ENCODE measurements around the gene RNF207. TPM values are rescaled to one million over a fixed set of nuclear protein-coding genes. Genes with fewer than 3 reads are reported as not detected.

The RNF207 gene
- total RNA-seq, 1 experiment from 2014 or later: 95.4 TPM

DNA sequence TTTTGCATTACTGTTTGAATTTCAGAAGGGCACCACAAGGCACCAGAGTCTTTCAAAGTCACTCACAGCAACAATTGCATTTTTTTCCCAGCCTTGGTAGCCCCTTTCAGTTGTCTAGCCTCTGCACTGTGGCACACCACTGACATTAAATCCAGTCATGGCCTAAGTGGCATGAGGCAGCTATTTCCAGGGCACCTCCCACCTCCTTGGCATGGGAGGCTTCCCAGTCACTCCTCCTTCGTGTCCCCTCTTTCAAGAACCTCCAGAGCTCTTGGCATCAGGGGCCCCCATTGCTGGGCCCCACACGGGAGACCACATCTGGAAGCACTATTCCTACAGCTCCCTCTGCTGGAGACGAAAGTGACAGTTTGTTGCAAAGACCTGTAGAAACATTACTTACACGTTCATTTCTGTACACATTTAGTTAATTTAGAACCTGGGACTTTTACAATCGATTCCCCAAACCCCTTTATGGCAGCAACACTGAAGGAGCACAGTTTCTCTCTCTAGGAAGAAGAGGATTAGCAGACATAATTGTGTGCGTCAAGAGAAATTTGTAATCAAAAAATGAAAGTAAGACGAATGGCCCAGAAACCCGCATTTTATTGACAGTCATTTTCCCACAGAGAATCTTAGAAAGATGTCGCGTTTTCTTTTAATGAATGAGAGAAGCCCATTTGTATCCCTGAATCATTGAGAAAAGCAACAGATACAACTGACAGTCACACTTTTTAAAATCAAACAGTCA is 20.1 kb upstream of the RNF207 start:
- peaks cover 51% of the 10 kb centered on the region for H4K20me1 ChIP-seq (ENCODE audit: low read length)
- CTCF ChIA-PET: interaction anchor here (0.7 to 1.4 kb wide), 3 partner anchors 19 to 77 kb away, joined by 3 to 9 read pairs (median 5); no protein-coding TSS in a partner anchor
- no TSS peak for BruUV-seq (replicated peaks)
- peaks cover 44% of the 10 kb centered on the region for H3K36me3 ChIP-seq (ENCODE audit: low read depth, low read length)
- H3K4me3 ChIP-seq (ENCODE audit: low read length): no peak overlapping the region
- TF ChIP-seq CTCF (conservative IDR thresholded peaks at IDR 0.05; ENCODE audit: low read depth, low read length): peak; percentile 88
- TF ChIP-seq EZH2phosphoT487 (IDR thresholded peaks at IDR 0.05; ENCODE audit: borderline replicate concordance, low read length): no peak
- POLR2A ChIA-PET (ENCODE audit: unreplicated experiment): interaction anchor here (0.6 to 0.7 kb wide), 2 partner anchors 70 to 75 kb away, joined by 3 read pairs; no protein-coding TSS in a partner anchor
- DNase-seq (peak; percentile 66), ATAC-seq (peak; percentile 10; the same call in 1 of the 2 replicates)
- no peaks in the 10 kb centered on the region for H3K9me2 ChIP-seq (replicated peaks; ENCODE audit: low read length)
- H3K27ac ChIP-seq (ENCODE audit: low read length): no peak overlapping the region
- peaks cover 1% of the 10 kb centered on the region; the same call in 1 of the 2 replicates for H3K27me3 ChIP-seq (ENCODE audit: low read length)
- H3F3A ChIP-seq (ENCODE audit: low read length, unreplicated experiment): peaks cover 36% of the 10 kb centered on the region
- no peak overlapping the region for H2AFZ ChIP-seq (ENCODE audit: low read length)
- H3K9ac ChIP-seq (ENCODE audit: low read length): no peak overlapping the region
- H3K9me3 ChIP-seq (ENCODE audit: low read length): no peaks in the 10 kb centered on the region
- intact Hi-C loops (cut with micrococcal nuclease): loop anchor here (1.0 to 5.0 kb wide), 2 partner anchors 77 to 134 kb away; no protein-coding TSS in a partner anchor
- H3K4me1 ChIP-seq (ENCODE audit: insufficient read depth, low read length): peaks cover 14% of the 10 kb centered on the region
- peaks cover 42% of the 10 kb centered on the region for H3K79me2 ChIP-seq (ENCODE audit: low read length)
- H3K4me2 ChIP-seq (ENCODE audit: low read length): no peak overlapping the region

DNA sequence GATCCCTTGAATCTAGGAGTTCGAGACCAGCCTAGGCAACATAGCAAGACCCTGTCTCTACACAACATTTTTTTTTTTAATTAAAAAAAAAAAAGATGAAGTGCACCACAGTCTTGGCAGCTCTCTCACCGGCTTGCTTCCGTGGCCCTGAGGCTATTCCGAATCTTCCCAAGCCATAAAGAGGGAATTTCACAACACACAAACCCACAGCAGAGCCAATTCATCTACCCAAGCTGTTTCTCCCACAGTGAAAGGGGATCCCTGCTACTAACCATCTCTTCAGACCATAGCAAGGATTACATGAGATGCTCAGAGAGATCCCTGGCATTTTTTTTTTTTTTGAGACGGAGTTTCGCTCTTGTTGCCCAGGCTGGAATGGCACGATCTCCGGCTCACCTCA is 17.5 kb upstream of the RNF207 start:
- Histone ChIP-seq H3K9ac (ENCODE audit: low read length) (no peak overlapping the region), H3K36me3 (ENCODE audit: low read depth, low read length) (peaks cover 63% of the 10 kb centered on the region), H3K4me3 (ENCODE audit: low read length) (no peak overlapping the region), H3K9me3 (ENCODE audit: low read length) (no peaks in the 10 kb centered on the region), H4K20me1 (ENCODE audit: low read length) (peaks cover 54% of the 10 kb centered on the region), H3F3A (ENCODE audit: low read length, unreplicated experiment) (peaks cover 22% of the 10 kb centered on the region), H3K79me2 (ENCODE audit: low read length) (peaks cover 66% of the 10 kb centered on the region), H3K4me2 (ENCODE audit: low read length) (no peak overlapping the region), H3K27ac (ENCODE audit: low read length) (no peak overlapping the region), H3K9me2 (replicated peaks; ENCODE audit: low read length) (no peaks in the 10 kb centered on the region), H3K4me1 (ENCODE audit: insufficient read depth, low read length) (peaks cover 8% of the 10 kb centered on the region), H3K27me3 (ENCODE audit: low read length) (no peaks in the 10 kb centered on the region), H2AFZ (ENCODE audit: low read length) (no peak overlapping the region)
- intact Hi-C loops (cut with micrococcal nuclease): loop anchor here (5.0 kb wide), 1 partner anchor 136 kb away; no protein-coding TSS in a partner anchor
- BruUV-seq (replicated peaks): no TSS peak
- ATAC-seq (no peak), DNase-seq (no peak)
- ChIA-PET CTCF (interaction anchor here (0.6 to 1.3 kb wide), 2 partner anchors 16 to 58 kb away, joined by 3 to 4 read pairs; no protein-coding TSS in a partner anchor), POLR2A (ENCODE audit: unreplicated experiment) (no interaction called here)
- TF ChIP-seq CTCF (conservative IDR thresholded peaks at IDR 0.05; ENCODE audit: low read depth, low read length) (no peak), EZH2phosphoT487 (IDR thresholded peaks at IDR 0.05; ENCODE audit: borderline replicate concordance, low read length) (no peak), EZH2 (IDR thresholded peaks at IDR 0.05; ENCODE audit: low read length, unreplicated experiment) (no peak)

DNA sequence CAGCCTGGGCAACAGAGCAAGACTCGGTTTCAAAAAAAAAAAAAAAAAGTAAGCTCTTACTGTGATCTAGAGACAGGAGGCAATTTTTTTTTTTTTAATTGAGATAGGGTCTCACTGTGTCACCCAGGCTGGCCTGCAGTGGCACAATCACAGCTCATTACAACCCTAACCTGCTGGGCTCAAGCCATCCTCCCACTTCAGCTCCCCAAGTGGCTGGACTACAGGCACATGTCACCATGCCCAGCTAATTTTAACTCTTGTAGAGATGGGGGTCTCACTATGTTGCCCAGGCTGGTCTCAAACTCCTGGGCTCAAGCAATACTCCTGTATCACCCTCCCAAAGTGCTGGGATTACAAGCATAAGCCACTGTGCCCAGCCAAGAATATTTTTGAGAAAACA is 14.0 kb upstream of the RNF207 start:
- no peak overlapping the region for H3K4me3 ChIP-seq (ENCODE audit: low read length)
- no peaks in the 10 kb centered on the region for H3K9me3 ChIP-seq (ENCODE audit: low read length)
- ChIA-PET POLR2A (ENCODE audit: unreplicated experiment) (no interaction called here), CTCF (interaction anchor here (0.9 kb wide), 1 partner anchor 13 kb away, joined by 4 read pairs; no protein-coding TSS in a partner anchor)
- no peaks in the 10 kb centered on the region for H3K9me2 ChIP-seq (replicated peaks; ENCODE audit: low read length)
- no peak overlapping the region for H3K4me2 ChIP-seq (ENCODE audit: low read length)
- H3K9ac ChIP-seq (ENCODE audit: low read length): no peak overlapping the region
- no TSS peak for BruUV-seq (replicated peaks)
- H4K20me1 ChIP-seq (ENCODE audit: low read length): peaks cover 61% of the 10 kb centered on the region
- H3K79me2 ChIP-seq (ENCODE audit: low read length): peaks cover 97% of the 10 kb centered on the region
- no peak for DNase-seq
- no peak overlapping the region for H2AFZ ChIP-seq (ENCODE audit: low read length)
- intact Hi-C loops (cut with micrococcal nuclease): no loop called here
- ATAC-seq: no peak
- H3K27me3 ChIP-seq (ENCODE audit: low read length): no peaks in the 10 kb centered on the region
- H3K4me1 ChIP-seq (ENCODE audit: insufficient read depth, low read length): no peaks in the 10 kb centered on the region
- TF ChIP-seq CTCF (conservative IDR thresholded peaks at IDR 0.05; ENCODE audit: low read depth, low read length) (no peak), EZH2phosphoT487 (IDR thresholded peaks at IDR 0.05; ENCODE audit: borderline replicate concordance, low read length) (no peak), EZH2 (IDR thresholded peaks at IDR 0.05; ENCODE audit: low read length, unreplicated experiment) (no peak)
- peaks cover 6% of the 10 kb centered on the region for H3F3A ChIP-seq (ENCODE audit: low read length, unreplicated experiment)
- H3K36me3 ChIP-seq (ENCODE audit: low read depth, low read length): peaks cover 75% of the 10 kb centered on the region
- no peak overlapping the region for H3K27ac ChIP-seq (ENCODE audit: low read length)

Data from PC-3 (cell line).